Measurements from ENCODE around the gene PTCD1.

Gene PTCD1, protein sequence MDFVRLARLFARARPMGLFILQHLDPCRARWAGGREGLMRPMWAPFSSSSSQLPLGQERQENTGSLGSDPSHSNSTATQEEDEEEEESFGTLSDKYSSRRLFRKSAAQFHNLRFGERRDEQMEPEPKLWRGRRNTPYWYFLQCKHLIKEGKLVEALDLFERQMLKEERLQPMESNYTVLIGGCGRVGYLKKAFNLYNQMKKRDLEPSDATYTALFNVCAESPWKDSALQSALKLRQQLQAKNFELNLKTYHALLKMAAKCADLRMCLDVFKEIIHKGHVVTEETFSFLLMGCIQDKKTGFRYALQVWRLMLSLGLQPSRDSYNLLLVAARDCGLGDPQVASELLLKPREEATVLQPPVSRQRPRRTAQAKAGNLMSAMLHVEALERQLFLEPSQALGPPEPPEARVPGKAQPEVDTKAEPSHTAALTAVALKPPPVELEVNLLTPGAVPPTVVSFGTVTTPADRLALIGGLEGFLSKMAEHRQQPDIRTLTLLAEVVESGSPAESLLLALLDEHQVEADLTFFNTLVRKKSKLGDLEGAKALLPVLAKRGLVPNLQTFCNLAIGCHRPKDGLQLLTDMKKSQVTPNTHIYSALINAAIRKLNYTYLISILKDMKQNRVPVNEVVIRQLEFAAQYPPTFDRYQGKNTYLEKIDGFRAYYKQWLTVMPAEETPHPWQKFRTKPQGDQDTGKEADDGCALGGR

GRCh38 chr7:99438573-99439480 is at the start of gene PTCD1, which contains the start of gene CPSF4:
TSS of gene PTCD1 (minus strand) at chr7:99438798. CDS start at chr7:99435242, 3,556 bp downstream.
TSS of gene CPSF4 (plus strand) at chr7:99438943. CDS start at chr7:99439083, 140 bp downstream.
- peak; percentile 87 for FAIRE-seq
- peak; percentile 98 for DNase-seq (ENCODE audit: insufficient read length, low spot score)

DNA sequence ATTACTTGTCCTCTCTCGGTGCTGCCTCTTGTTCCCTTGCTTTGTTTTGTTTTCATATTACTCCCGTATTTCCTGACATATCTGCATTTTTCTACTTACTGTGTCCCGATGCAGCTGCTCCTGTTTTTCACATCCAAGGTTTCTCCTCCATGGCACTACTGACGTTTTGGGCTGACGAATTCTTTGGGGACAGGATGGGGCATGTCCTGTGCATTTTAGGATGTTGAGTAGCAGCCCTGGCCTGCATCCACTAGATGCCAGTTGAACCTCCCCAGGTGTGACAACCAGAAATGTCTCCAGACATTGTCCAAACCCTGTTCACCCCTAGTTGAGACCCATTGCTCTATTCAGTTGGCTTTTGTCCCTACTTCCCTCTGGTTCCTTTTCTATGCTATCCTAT is 46.5 kb upstream of the PTCD1 start:
- no peak for DNase-seq (ENCODE audit: insufficient read length, low spot score)
- FAIRE-seq, result no peak

GRCh38 chr7:99478464-99479440 is 40.2 kb upstream of the PTCD1 start:
- no peak for FAIRE-seq

DNA sequence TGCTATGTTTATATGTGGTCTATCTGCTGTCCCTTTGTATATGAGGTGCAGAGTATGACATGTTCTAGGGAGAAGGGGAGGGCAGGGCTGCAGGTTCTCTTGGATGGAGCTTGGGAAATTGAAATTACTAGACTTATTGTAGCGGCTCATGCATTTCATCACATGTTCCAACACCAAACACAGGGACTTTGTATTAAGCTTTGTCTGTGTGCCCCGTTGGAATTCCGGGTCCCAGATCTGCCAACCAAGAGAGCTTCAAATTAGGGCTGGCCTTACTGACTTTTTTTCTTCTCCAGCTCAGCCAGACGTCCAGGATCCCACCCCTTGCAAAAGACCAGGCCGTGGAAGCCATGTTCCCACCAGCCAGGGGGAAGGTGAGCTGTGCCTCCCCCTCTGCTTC is 37.5 kb upstream of the PTCD1 start:
- DNase-seq (ENCODE audit: insufficient read length, low spot score) (no peak), FAIRE-seq (no peak)

More at GRCh38 chr7:99478464-99479440, 40.2 kb upstream of the PTCD1 start:
- no peak for DNase-seq (ENCODE audit: insufficient read length, low spot score)

DNA sequence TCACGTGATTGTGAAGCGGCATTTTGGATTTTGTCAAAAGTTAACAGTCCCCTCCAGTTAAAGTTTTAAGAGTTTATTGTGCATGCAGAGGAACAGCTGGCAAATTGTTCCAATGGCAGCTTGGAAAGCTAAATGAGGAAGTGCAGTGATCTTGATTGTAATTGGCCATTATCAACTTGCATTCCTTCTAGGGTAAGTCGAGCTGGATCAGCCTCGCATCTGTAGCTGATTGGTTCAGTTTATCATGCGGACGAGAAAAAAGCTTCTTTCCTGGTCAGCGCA is 34.7 kb upstream of the PTCD1 start:
- peak; percentile 88 for FAIRE-seq
- DNase-seq (ENCODE audit: insufficient read length, low spot score), result peak; percentile 44

DNA sequence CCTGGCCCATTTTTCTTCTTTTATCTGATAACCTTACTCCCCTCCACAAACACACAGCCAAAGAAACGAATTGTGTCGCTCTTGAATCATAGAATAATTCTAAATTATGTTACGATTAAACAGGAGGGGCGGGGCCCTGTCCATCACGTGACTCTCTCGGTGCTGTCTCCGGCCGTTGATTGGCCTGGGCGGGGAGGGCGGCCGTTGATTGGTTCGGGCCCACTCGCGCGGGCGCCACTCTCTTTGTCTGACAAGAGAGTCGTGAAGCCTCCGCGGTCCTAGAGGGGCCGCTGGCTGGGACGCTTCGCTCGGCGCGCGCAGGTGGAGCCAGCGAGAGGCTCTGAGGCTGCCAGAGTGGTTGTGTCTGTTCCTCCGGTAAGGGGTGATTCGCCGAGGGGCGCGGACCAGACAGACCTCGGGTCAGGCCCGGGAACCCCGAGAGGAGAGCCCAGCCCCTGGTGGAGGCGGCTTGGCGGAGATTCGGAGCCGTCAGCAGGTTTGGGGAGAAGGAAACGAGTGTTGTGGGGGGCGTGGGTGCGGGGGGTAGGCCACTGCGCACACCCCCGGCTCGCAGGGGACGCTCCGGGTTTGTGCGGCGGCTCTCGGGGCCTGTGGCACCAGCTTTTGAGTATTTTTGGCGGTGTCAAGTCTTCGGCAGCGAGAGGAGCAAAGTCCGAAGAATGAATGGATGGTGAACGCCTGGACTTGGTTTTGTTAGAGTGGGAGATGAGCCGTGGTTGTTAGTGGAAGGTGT is 34.1 kb upstream of the PTCD1 start, which contains the start of gene ZNF789:
TSS of gene ZNF789 (plus strand) at position 330 of the 754 bp plus-strand sequence. CDS start 3,567 bp downstream, outside the sequence.
- DNase-seq (ENCODE audit: insufficient read length, low spot score) (peak; percentile 96), FAIRE-seq (peak; percentile 97)

GRCh38 chr7:99469381-99470065 is 30.9 kb upstream of the PTCD1 start:
- FAIRE-seq, result no peak
- no peak for DNase-seq (ENCODE audit: insufficient read length, low spot score)

GRCh38 chr7:99468336-99468918 is 29.8 kb upstream of the PTCD1 start:
- no peak for DNase-seq (ENCODE audit: insufficient read length, low spot score)
- FAIRE-seq, result no peak

DNA sequence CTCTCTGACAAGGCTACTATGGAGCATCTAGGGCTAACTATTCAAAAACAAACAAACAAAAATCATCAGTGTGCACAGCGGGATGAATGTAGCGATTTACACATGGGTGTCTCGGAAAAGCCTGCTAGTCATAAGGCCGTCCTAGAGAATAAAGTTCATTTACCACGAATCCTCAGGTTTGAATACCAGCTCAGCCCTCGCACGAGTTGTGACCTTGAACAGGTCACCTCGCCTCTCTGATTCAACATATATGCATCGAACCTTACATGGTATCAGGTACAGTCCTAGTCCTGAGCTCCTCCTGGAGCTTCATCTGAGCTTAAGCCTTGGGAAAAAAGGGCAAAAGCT is 26.8 kb upstream of the PTCD1 start:
- FAIRE-seq, result peak; percentile 21
- DNase-seq (ENCODE audit: insufficient read length, low spot score), result no peak

- FAIRE-seq, result no peak
- DNase-seq (ENCODE audit: insufficient read length, low spot score), result no peak
Observed at GRCh38 chr7:99461221-99461620, 22.6 kb upstream of the PTCD1 start.

GRCh38 chr7:99460651-99461050 is 22.1 kb upstream of the PTCD1 start:
- FAIRE-seq, result no peak
- no peak for DNase-seq (ENCODE audit: insufficient read length, low spot score)

DNA sequence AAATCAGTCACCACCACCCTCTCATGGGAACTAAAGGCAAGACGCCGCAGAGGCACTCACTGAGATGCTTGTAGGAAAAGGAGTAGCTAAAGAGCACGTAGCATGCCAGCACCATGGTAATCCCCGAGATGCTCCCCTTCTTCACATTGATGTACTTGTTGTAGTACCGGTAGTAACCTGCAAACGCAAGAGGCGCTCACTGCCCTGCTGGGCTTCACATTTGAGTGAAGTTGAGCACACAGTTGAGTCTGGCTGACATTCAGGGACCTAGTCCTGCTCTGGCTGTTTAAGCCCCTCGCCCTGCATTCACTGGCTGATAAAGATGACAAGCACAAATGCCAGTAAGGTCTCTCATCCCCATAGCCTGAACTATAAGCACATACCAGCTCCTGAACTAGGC is 20.5 kb upstream of the PTCD1 start:
- no peak for DNase-seq (ENCODE audit: insufficient read length, low spot score)
- peak; percentile 39 for FAIRE-seq

DNA sequence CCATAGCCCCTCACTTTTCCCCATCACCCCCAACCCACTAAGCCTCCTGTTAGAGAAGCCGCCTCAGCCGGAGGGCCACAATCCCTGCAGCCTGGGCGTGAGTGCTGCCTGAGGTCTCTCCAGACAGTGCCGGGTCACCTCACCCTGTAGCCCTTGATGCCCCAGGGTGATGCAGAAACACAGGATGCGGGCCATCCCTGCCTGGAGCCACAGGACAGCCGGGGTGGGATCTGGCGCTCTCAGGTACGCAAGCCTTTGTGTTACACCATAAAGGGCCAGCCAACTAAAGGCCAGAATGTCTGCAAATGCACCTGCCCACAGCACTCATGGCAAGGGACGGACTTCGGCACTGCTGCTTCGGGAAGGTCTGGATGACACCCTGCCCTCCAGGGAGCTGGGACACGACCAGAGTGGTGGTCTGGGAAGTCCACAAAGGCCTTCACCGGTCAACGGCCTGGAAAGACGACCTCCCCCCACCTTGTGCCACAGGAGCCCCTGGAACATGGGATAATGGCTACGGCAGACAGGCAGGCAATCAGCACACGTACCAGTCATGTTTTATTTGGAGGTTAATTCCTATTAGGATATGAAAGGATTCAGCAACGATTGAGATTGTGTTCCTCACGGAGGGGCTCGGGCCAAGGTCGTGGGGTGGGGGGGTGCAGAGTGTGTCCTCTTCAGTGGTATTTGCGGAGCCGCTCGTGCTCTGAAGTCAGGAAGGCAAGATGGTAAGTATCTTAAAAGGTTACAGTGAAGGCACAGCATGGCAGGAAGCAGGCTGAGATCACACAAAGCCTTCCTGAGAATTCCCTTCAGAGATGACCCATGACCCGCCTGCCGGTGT is 19.3 kb upstream of the PTCD1 start:
- FAIRE-seq, result no peak
- DNase-seq (ENCODE audit: insufficient read length, low spot score), result no peak

GRCh38 chr7:99457050-99457649 is 18.6 kb upstream of the PTCD1 start:
- DNase-seq (ENCODE audit: insufficient read length, low spot score), result no peak
- no peak for FAIRE-seq

GRCh38 chr7:99456288-99456687 is 17.7 kb upstream of the PTCD1 start:
- DNase-seq (ENCODE audit: insufficient read length, low spot score) (no peak), FAIRE-seq (no peak)

DNA sequence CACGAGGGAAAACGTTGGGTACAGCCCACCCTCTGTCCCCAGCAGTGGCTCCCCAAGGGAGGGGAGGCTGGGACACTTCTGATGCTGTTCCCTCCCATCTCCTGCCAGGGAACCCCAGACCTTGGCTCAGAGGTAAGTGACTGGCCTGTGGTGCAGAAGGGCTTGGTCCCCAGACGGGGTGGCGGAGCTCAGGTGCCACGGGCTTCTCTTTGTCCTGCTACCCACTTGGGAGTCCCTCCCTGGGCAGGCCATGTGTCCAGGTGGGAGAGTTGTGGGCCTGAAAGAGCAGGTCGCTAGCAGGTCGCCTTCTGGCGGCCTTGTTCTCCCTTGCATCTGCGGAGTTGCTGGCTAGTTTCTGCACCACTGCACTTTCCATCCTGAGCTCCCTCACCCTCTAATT is 17.3 kb upstream of the PTCD1 start:
- FAIRE-seq (no peak), DNase-seq (ENCODE audit: insufficient read length, low spot score) (no peak)

- FAIRE-seq, result no peak
- DNase-seq (ENCODE audit: insufficient read length, low spot score), result no peak
Observed at GRCh38 chr7:99453105-99453504, 14.5 kb upstream of the PTCD1 start.

Measured in GM19239 (cell line).